HFFc6 (cell line): Measurements from ENCODE around the gene NIPAL3. TPM values are rescaled to one million over a fixed set of nuclear protein-coding genes. Genes with fewer than 3 reads are reported as not detected.
A peak's percentile ranks its signal among the peaks of the same experiment; 100 is the strongest.

Experiments used
- DNase-seq: peaks from one replicate; pipeline ENCODE4 v3.0.0-alpha.2; 2018
- H3K27ac Mint-ChIP-seq: 2 replicates; pipeline ENCODE4 v1.8.0; 2020; ENCODE audit warnings: mild to moderate bottlenecking, mixed read lengths
- H3K27me3 Mint-ChIP-seq: 2 replicates; pipeline ENCODE4 v1.8.0; 2021; ENCODE audit warnings: mild to moderate bottlenecking, moderate library complexity, mixed read lengths; ENCODE audit not compliant: insufficient read depth
- H3K36me3 Mint-ChIP-seq: 2 replicates; pipeline ENCODE4 v1.8.0; 2021; ENCODE audit warnings: low read depth, mixed read lengths
- H3K4me1 Mint-ChIP-seq: 2 replicates; pipeline ENCODE4 v1.8.0; 2020; ENCODE audit warnings: low read depth, mixed read lengths
- H3K4me3 Mint-ChIP-seq: 2 replicates; pipeline ENCODE4 v1.8.0; 2020; ENCODE audit warnings: mild to moderate bottlenecking, moderate library complexity, mixed read lengths
- H3K9me3 Mint-ChIP-seq: 2 replicates; pipeline ENCODE4 v1.8.0; 2020; ENCODE audit warnings: mild to moderate bottlenecking, mixed read lengths
- long read RNA-seq: library from polyadenylated mRNA; unstranded; transcript quantifications from one replicate; pipeline ENCODE4 v2.0.0, GENCODE V29; 2019
- total RNA-seq, 6 experiments: library from RNA; stranded (reverse); fragmentation: NEBNext Ultra II Directional; extraction: Animal tissue kit (Norgen Biotek cat#: 25700); gene quantifications; 2 replicates in 1 of 6; 3 replicates in 5 of 6; pipeline ENCODE4 v1.2.3, GENCODE V29; 2021
- TF ChIP-seq, protein P1 (sequence below): fragments of 200-600 bp; sonication (generic); IDR thresholded peaks from 2 replicates; pipeline ENCODE4 v1.5.0; 2021; ENCODE audit warnings: antibody characterized with exemption, mild to moderate bottlenecking

Gene NIPAL3
- total RNA-seq, result 100 to 1,000 TPM in 4 of 6 experiments, 10 to 100 TPM in 2; 97.8 to 164 (median 107) TPM
- long read RNA-seq, full-length matches to known transcripts, result 78 of 213 reads
- long read RNA-seq, partial matches to known transcripts, result 122 of 213 reads
- long read RNA-seq, other reads (novel, unspliced or antisense), result 13 of 213 reads

DNA sequence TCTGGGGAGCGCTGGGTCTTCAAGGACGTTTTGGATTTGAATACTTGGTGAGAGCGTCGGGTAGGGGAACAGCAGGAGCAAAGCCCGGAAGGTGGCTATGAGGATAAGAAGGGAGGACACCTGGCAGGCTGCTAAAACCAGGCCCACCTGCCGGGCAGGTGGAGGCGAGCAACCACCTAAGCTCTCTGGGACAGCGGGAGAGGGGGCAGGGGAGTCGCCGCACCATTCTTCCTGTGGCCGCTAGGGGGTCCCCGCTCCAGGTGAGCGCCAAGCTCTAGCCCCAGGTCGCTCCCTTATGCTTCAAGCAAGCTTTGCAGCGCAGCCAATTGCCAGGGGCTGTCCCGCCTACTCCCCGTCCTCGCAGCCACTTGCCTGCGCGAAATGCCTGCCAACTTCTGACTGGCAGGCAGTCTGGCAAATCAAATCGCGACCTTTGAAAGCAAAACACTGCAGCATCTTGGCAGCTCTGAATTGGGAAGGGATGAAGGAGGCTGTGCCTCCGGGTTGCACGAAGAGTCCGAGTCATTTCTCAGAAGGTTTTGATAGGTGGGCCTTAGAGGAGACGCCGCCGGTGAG is at the start of gene NIPAL3:
Gene NIPAL3, plus strand, starts transcription at position 469 of the 576 bp plus-strand sequence. CDS start 3,746 bp downstream, outside the sequence.
- TF ChIP-seq, protein P1, sequence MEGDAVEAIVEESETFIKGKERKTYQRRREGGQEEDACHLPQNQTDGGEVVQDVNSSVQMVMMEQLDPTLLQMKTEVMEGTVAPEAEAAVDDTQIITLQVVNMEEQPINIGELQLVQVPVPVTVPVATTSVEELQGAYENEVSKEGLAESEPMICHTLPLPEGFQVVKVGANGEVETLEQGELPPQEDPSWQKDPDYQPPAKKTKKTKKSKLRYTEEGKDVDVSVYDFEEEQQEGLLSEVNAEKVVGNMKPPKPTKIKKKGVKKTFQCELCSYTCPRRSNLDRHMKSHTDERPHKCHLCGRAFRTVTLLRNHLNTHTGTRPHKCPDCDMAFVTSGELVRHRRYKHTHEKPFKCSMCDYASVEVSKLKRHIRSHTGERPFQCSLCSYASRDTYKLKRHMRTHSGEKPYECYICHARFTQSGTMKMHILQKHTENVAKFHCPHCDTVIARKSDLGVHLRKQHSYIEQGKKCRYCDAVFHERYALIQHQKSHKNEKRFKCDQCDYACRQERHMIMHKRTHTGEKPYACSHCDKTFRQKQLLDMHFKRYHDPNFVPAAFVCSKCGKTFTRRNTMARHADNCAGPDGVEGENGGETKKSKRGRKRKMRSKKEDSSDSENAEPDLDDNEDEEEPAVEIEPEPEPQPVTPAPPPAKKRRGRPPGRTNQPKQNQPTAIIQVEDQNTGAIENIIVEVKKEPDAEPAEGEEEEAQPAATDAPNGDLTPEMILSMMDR, result peak; percentile 89
- Mint-ChIP-seq H3K4me1 (peaks cover 83% of the 10 kb centered on the region), H3K4me3 (peak within 1 kb of the TSS; percentile 98)

DNA sequence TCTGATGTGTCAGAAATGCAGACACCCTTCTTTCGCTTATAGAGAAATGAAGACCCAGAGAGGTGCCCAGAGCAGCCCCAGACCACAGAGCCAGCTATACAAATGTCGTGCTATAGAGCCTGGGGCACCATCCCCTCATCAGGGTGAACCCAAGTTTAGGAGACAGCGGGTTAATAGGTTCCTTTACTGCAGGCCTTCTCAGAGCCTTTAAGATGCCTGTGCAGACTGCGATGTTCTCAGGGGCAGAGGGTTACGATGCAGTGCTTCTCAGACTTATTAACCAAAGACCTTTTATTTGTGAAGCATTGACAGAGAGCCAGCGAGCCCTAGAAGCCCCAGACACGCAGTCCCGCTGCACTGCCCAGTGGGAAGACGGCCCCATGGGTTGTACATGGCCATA is 48.9 kb upstream of the NIPAL3 start:
- Mint-ChIP-seq H3K36me3 (peaks cover 22% of the 10 kb centered on the region), H3K9me3 (no peaks in the 10 kb centered on the region), H3K4me1 (peaks cover 46% of the 10 kb centered on the region), H3K27ac (no peak overlapping the region), H3K4me3 (no peak overlapping the region), H3K27me3 (peaks cover 10% of the 10 kb centered on the region)
- no peak for DNase-seq
- TF ChIP-seq, protein P1, result no peak

More for the DNA sequence above, at the start of gene NIPAL3:
- Mint-ChIP-seq H3K27me3 (peaks cover 8% of the 10 kb centered on the region), H3K27ac (peak within 1 kb of the TSS; percentile 97), H3K9me3 (no peaks in the 10 kb centered on the region), H3K36me3 (peaks cover 25% of the 10 kb centered on the region)
- DNase-seq, result peak; percentile 99

DNA sequence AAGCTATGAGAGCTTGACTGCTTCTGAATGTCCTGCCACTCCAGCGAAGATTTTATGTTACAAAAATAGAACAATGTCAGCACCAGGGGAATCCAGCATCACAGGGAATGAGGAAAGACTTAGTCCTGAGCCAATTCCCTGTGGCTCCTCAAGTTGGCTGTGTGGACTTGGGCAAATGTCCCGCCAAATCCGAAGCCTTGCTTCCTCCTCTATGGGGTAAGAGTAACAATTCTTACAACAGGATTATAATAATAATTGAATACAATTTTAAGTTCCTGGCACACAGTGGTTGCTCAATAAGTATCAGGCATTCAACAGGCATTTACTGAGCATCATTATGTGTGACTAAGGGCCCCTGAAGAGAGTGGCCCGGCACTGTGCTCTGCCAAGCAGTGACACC is 46.4 kb upstream of the NIPAL3 start:
- Mint-ChIP-seq H3K27me3 (peaks cover 9% of the 10 kb centered on the region), H3K9me3 (no peaks in the 10 kb centered on the region), H3K4me3 (no peak overlapping the region), H3K36me3 (peaks cover 11% of the 10 kb centered on the region; the same call in 1 of the 2 replicates), H3K27ac (no peak overlapping the region), H3K4me1 (peaks cover 25% of the 10 kb centered on the region)
- TF ChIP-seq, protein P1, result no peak
- no peak for DNase-seq

DNA sequence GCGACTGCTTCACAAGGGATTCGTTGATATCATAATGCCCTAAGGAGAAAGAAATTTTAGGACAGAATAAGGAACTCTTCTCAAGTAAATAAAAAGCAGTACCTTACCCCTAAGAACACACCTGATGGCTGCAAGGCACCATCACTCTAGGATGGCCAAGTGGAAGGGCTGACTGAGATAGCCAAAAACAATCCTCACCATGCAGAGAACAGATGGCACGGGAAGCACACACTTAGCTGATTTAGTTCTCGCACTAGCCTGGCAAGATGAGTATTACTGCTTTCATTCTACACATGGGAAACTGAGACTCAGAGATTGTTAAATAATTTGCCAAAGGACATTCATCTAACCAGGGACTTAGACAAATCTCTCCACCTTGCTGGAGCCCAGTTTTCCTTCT is 45.8 kb upstream of the NIPAL3 start:
- no peak overlapping the region for H3K4me3 Mint-ChIP-seq
- peaks cover 22% of the 10 kb centered on the region for H3K4me1 Mint-ChIP-seq
- no peak overlapping the region for H3K27ac Mint-ChIP-seq
- no peak for DNase-seq
- H3K9me3 Mint-ChIP-seq, result no peaks in the 10 kb centered on the region
- TF ChIP-seq, protein P1, result no peak
- H3K27me3 Mint-ChIP-seq, result peaks cover 9% of the 10 kb centered on the region
- peaks cover 13% of the 10 kb centered on the region; the same call in 1 of the 2 replicates for H3K36me3 Mint-ChIP-seq

DNA sequence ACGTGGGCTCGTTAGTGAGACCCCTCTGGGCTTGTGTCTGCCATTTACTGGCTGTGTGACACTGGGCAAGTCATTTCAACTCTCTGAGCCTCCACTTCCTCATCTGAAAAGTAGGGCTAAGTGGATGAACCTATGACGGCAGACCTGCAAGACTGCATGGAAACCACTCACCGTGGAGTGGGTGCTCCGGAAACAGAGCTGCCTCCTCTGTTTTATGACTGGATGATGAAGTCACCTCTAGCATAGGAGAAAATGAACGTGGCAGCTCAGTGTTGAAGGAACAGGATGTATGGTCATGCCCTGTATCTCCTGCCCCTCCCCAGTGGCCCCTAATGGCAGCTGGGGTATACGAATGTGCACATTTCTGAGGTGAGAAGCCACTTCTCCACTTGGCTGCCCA is 42.6 kb upstream of the NIPAL3 start:
- Mint-ChIP-seq H3K9me3 (no peaks in the 10 kb centered on the region), H3K27me3 (peaks cover 3% of the 10 kb centered on the region), H3K27ac (no peak overlapping the region), H3K4me3 (no peak overlapping the region), H3K4me1 (peaks cover 10% of the 10 kb centered on the region), H3K36me3 (peaks cover 15% of the 10 kb centered on the region)
- TF ChIP-seq, protein P1, result no peak
- no peak for DNase-seq
